K562 (cell line): Measurements from ENCODE around the gene EHD2. TPM values are rescaled to one million over a fixed set of nuclear protein-coding genes. Genes with fewer than 3 reads are reported as not detected.

Source experiments
- EP300 ChIP-seq: IDR thresholded peaks from 2 replicates; pipeline ENCODE4 v1.6.1; 2012; ENCODE audit warnings: low read length, improper control_type of control experiment
- ERF ChIP-seq: fragments of 450-650 bp; formaldehyde crosslinking; IDR thresholded peaks from 2 replicates; pipeline ENCODE4 v1.4.0; 2020; ENCODE audit warnings: mild to moderate bottlenecking, mixed read lengths
- ETV1 ChIP-seq: fragments of 450-650 bp; conservative IDR thresholded peaks from 2 replicates; pipeline ENCODE4 v1.6.1; 2016; ENCODE audit warnings: missing genetic modification characterization, control low read depth, low read depth, missing compliant biosample characterization
- FOXA3 ChIP-seq, 2 experiments: fragments of 450-650 bp in 1 of 2; sonication (generic) in 1 of 2; formaldehyde crosslinking; IDR thresholded peaks in 1 of 2; conservative IDR thresholded peaks in 1 of 2; 2 replicates each; pipeline versions ENCODE4 v1.4.0 to v1.8.0; 2020 to 2022; ENCODE audit warnings: mild to moderate bottlenecking in 2 of 2, missing genetic modification reagents in 1 of 2
- GABPB1 ChIP-seq: sonication (generic); formaldehyde crosslinking; IDR thresholded peaks from 2 replicates; pipeline ENCODE4 v1.8.0; 2022; ENCODE audit warnings: mild to moderate bottlenecking, missing genetic modification reagents
- GATAD2A ChIP-seq: fragments of 450-650 bp; IDR thresholded peaks from 2 replicates; pipeline ENCODE4 v1.6.1; 2017
- SNIP1 ChIP-seq: fragments of 450-650 bp; IDR thresholded peaks from 2 replicates; pipeline ENCODE4 v1.7.1; 2017; ENCODE audit warnings: low read depth, mild to moderate bottlenecking
- SP1 ChIP-seq: sonication (generic); formaldehyde crosslinking; IDR thresholded peaks from 2 replicates; pipeline ENCODE4 v1.8.1; 2022; ENCODE audit warnings: mild to moderate bottlenecking, missing genetic modification reagents
- SRF ChIP-seq, 2 experiments: fragments of 250-450, 450-650 bp in 1 of 2; sonication (Bioruptor Pico) in 1 of 2; sonication (generic) in 1 of 2; formaldehyde crosslinking; IDR thresholded peaks; 2 replicates each; pipeline versions ENCODE4 v1.5.0 to v1.5.1; 2020 to 2022; ENCODE audit warnings: mild to moderate bottlenecking in 1 of 2, missing genetic modification reagents in 1 of 2
- TSHZ1 ChIP-seq: fragments of 250-450 bp; sonication (Bioruptor Pico); IDR thresholded peaks from 2 replicates; pipeline ENCODE4 v1.4.0; 2020; ENCODE audit warnings: mild to moderate bottlenecking, moderate library complexity
- YBX1 ChIP-seq: fragments of 450-650 bp; IDR thresholded peaks from 2 replicates; pipeline ENCODE4 v1.7.1; 2016; ENCODE audit warnings: mild to moderate bottlenecking
- ZBTB7A ChIP-seq: IDR thresholded peaks from 2 replicates; pipeline ENCODE4 v1.6.1; 2011; ENCODE audit warnings: low read depth, mild to moderate bottlenecking, low read length, moderate library complexity, borderline replicate concordance; ENCODE audit not compliant: control insufficient read depth
- ZNF318 ChIP-seq, 2 experiments: fragments of 450-650 bp; IDR thresholded peaks; 2 replicates each; pipeline ENCODE4 v1.6.1; 2016; ENCODE audit warnings: mild to moderate bottlenecking in 2 of 2, borderline replicate concordance in 1 of 2, low read depth in 1 of 2, moderate library complexity in 1 of 2
- ZNF77 ChIP-seq: fragments of 250-450 bp; sonication (Bioruptor Pico); IDR thresholded peaks from 2 replicates; pipeline ENCODE4 v1.5.0; 2020
- polyA plus RNA-seq, 8 experiments: library from polyadenylated mRNA; depleted of rRNA in 4 of 8; stranded (reverse) in 5 of 8; unstranded in 3 of 8; fragments of >200 nt; fragmentation: Nextera tagmentation in 2 of 8; fragmentation: Illumina TruSeq in 1 of 8; extraction: Ambion mirVana in 2 of 8; extraction: Trizol in 1 of 8; gene quantifications; 2 replicates each; pipeline versions ENCODE4 v1.2.1 to v1.2.3, GENCODE V29; 2011 to 2014; ENCODE audit warnings: inconsistent platforms in 1 of 8, missing spikeins in 1 of 8
- total RNA-seq, 7 experiments: library from RNA; depleted of rRNA in 6 of 7; stranded (reverse); fragments of >200 nt in 6 of 7; fragmentation: Illumina TruSeq in 2 of 7; extraction: Trizol in 2 of 7; gene quantifications; 2 replicates each; pipeline versions ENCODE4 v1.2.1 to v1.2.3, GENCODE V29; 2011 to 2021; ENCODE audit warnings: low replicate concordance in 1 of 7

The EHD2 gene
- total and polyA plus RNA-seq, 9 of the 15 experiments (the other 6 are each of a cell fraction or from before 2014, with no cell fraction given) = 1.7 to 32.2 (median 3.0) TPM

GRCh38 chr19:47697863-47698609 lies 15.2 kb upstream of the EHD2 start (continued):
- TF ChIP-seq SP1 (CRISPR knock-in tag) = peak; percentile 75
- TF ChIP-seq SRF (CRISPR knock-in tag; IDR thresholded peaks at IDR 0.05) = peak in 1 of 2 experiments; percentile 45; a peak in 1 of 4 replicates
- no peak for TF ChIP-seq YBX1
- TF ChIP-seq SNIP1 = no peak
- TF ChIP-seq ERF (CRISPR knock-in tag) = no peak
- no peak for TF ChIP-seq ZNF77 (CRISPR knock-in tag)
- no peak for TF ChIP-seq TSHZ1 (CRISPR knock-in tag)
- TF ChIP-seq GATAD2A = no peak
- TF ChIP-seq ETV1 (tag) = no peak
- no peak for TF ChIP-seq EP300
- no peak for TF ChIP-seq ZNF318 (IDR thresholded peaks at IDR 0.05; ENCODE audit: borderline replicate concordance in 1 of 2, low read depth in 1 of 2)
- peak; percentile 26; the same call in 1 of the 2 replicates for TF ChIP-seq ZBTB7A
- peak in 1 of 2 experiments; percentile 73; a peak in 2 of 4 replicates for TF ChIP-seq FOXA3 (CRISPR knock-in tag; conservative IDR thresholded peaks at IDR 0.05 in 1 of 2, IDR thresholded peaks at IDR 0.05 in 1 of 2)
- TF ChIP-seq GABPB1 = peak; percentile 80
